Peyer's patch (tissue), 4 donors: ENCODE data around the gene ZNF608. TPM values are rescaled to one million over a fixed set of nuclear protein-coding genes. Genes with fewer than 3 reads are reported as not detected.

Experiments used
- DNase-seq, 3 donors: peaks; one replicate each; pipeline ENCODE4 v3.0.0-alpha.2; 2017 to 2019
- H3K27ac ChIP-seq, 4 donors: fragments of 200-600 bp; sonication (generic); one replicate each; pipeline ENCODE4 v1.5.1; 2016 to 2019
- H3K27me3 ChIP-seq, 2 donors: fragments of 200-600 bp; sonication (generic); one replicate each; pipeline ENCODE4 v1.5.1; 2019
- H3K36me3 ChIP-seq, 3 donors: fragments of 200-600 bp; sonication (generic); one replicate each; pipeline ENCODE4 v1.5.1; 2016 to 2019
- H3K4me1 ChIP-seq, 4 donors: fragments of 200-600 bp; sonication (generic); one replicate each; pipeline ENCODE4 v1.5.1; 2016 to 2019
- H3K4me3 ChIP-seq, 4 donors: fragments of 200-600 bp; sonication (generic); 1 replicate in 3 of 4; 2 replicates in 1 of 4; pipeline ENCODE4 v1.5.1; 2016 to 2019; ENCODE audit warnings: mild to moderate bottlenecking in 1 of 4
- H3K9me3 ChIP-seq, 4 donors: fragments of 200-600 bp; sonication (generic); one replicate each; pipeline ENCODE4 v1.5.1; 2016 to 2019; ENCODE audit warnings: mild to moderate bottlenecking in 1 of 4
- POLR2A ChIP-seq, 2 donors: fragments of 450-650 bp; IDR thresholded peaks; one replicate each; pipeline ENCODE4 v1.5.1; 2017; ENCODE audit warnings: antibody characterized with exemption in 2 of 2, mild to moderate bottlenecking in 2 of 2, moderate library complexity in 2 of 2
- total RNA-seq, 4 donors: library from RNA; depleted of rRNA; stranded (reverse); fragments of >200 nt; gene quantifications; one replicate each; pipeline ENCODE4 v1.1.0, GENCODE V29; 2016
- TF ChIP-seq, protein P1 (sequence below), 6 experiments: fragments of 450-650 bp in 4 of 6; fragments of 200-600 bp in 2 of 6; sonication (generic) in 1 of 6; IDR thresholded peaks; one replicate each; pipeline ENCODE4 v1.5.1; 2017 to 2019; ENCODE audit warnings: antibody characterized with exemption in 6 of 6, mild to moderate bottlenecking in 3 of 6, moderate library complexity in 1 of 6

Gene ZNF608
- total RNA-seq, 4 donors from 2014 or later: 19.8 to 85.8 (median 35.3) TPM

DNA sequence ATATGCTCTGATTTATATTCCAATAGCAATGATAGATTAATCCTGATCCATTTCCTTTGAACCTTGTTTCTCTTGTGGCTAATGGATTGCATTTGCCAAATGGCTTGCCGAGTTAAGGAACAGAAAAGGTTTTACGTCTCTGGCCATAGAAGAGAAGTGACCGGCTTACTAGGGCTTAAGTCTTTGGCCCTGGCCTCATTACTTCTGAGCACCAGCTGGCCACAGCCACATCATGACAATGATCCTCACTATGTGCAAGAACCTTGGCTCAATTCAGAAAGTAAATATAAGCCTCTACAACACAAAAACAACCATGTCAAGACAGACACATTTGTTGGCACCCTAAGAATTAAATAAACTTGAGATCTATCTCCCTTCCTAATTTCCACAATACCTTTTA, 46.1 kb downstream of the ZNF608 start:
- no peak for DNase-seq
- no peak overlapping the region for H3K27ac ChIP-seq
- H3K4me1 ChIP-seq: peaks cover 0 to 20% (median 2%) of the 10 kb centered on the region in 4 donors
- TF ChIP-seq POLR2A (IDR thresholded peaks at IDR 0.05): no peak
- TF ChIP-seq, protein P1, sequence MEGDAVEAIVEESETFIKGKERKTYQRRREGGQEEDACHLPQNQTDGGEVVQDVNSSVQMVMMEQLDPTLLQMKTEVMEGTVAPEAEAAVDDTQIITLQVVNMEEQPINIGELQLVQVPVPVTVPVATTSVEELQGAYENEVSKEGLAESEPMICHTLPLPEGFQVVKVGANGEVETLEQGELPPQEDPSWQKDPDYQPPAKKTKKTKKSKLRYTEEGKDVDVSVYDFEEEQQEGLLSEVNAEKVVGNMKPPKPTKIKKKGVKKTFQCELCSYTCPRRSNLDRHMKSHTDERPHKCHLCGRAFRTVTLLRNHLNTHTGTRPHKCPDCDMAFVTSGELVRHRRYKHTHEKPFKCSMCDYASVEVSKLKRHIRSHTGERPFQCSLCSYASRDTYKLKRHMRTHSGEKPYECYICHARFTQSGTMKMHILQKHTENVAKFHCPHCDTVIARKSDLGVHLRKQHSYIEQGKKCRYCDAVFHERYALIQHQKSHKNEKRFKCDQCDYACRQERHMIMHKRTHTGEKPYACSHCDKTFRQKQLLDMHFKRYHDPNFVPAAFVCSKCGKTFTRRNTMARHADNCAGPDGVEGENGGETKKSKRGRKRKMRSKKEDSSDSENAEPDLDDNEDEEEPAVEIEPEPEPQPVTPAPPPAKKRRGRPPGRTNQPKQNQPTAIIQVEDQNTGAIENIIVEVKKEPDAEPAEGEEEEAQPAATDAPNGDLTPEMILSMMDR (IDR thresholded peaks at IDR 0.05): no peak
- H3K27me3 ChIP-seq: no peaks in the 10 kb centered on the region
- H3K36me3 ChIP-seq: no peaks in the 10 kb centered on the region
- no peak overlapping the region for H3K4me3 ChIP-seq
- no peaks in the 10 kb centered on the region for H3K9me3 ChIP-seq

DNA sequence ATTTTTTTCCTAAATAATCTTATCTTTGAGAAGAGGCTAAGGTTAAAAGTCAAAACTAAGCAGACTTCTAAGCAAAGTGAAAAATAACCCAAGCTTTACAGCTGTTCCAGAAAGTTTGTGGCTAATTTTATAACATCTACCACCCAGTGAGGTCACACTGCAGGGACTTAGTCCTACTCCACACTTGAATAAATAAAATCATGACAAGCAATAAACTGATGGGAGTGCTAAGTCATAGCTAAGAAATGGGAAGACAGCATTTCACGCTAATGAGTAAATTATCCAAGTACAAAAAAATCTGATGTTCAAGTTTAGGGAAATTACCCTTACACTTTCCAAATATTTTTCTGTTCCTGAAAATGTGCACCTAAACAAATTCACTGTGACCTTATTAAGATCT, 47.7 kb downstream of the ZNF608 start:
- no peak for DNase-seq
- peak overlapping the region in 2 of 4 donors; percentile 8 to 77 for H3K27ac ChIP-seq
- H3K27me3 ChIP-seq: no peaks in the 10 kb centered on the region
- no peak for TF ChIP-seq POLR2A (IDR thresholded peaks at IDR 0.05)
- TF ChIP-seq, protein P1 (IDR thresholded peaks at IDR 0.05): no peak
- no peak overlapping the region for H3K4me3 ChIP-seq
- no peaks in the 10 kb centered on the region for H3K9me3 ChIP-seq
- peaks cover 0 to 7% (median 0%) of the 10 kb centered on the region in 4 donors for H3K4me1 ChIP-seq
- H3K36me3 ChIP-seq: no peaks in the 10 kb centered on the region

DNA sequence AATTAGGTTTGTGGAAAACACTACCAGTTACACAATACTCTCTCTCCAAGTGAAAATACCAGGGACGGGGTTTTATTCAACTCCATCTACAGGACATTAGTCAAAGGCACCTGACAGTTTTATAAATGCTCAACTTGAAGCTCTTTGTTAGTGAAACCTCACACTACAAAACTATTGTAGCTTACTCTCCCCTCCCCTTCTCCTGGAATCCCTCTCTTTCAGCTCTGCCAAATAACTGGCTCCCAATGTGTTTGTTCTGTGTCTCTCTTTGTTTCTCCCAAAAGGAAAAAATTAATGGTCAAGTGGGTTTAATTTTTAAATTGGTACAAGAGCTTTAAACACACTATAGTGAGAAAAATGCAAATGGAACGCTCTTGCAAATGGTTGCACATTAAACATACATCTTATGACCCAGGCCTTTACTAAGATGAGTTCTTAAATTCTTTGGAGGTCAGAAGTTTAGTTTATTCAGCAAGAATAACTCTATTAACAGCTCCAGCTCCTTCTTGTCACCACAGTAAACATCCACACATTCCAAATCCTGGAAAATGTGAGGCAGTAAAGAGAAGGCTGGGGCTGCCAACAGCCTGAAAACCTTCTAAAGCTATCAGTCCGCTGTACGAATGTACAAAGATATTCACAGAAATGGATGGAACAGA, 48.4 kb downstream of the ZNF608 start:
- no peak overlapping the region for H3K4me3 ChIP-seq
- H3K9me3 ChIP-seq: no peaks in the 10 kb centered on the region
- no peaks in the 10 kb centered on the region for H3K27me3 ChIP-seq
- peak overlapping the region in 3 of 4 donors; percentile 2 to 77 (median 8) for H3K27ac ChIP-seq
- no peaks in the 10 kb centered on the region for H3K36me3 ChIP-seq
- TF ChIP-seq POLR2A (IDR thresholded peaks at IDR 0.05): no peak
- TF ChIP-seq, protein P1 (IDR thresholded peaks at IDR 0.05): no peak
- DNase-seq: no peak
- H3K4me1 ChIP-seq: peaks cover 0 to 7% (median 0%) of the 10 kb centered on the region in 4 donors

DNA sequence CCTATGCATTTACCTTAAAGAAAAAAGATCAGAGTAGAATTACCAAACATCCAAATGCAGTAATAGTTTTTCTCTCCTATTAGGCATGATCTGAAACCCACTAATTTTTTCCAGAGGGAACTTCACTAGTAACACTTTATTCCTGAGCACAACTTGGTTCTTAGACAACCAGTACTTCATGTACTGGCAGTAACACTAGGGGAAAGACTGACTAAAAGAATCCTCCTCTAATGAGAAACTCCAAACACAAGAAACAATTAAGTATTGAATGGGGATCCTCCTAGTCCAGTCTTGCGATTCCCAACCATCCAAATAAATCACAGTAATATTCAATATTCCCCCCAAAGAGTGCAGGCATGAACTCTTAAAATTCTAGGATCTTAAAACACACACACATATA, 48.9 kb downstream of the ZNF608 start:
- Histone ChIP-seq H3K27me3 (no peaks in the 10 kb centered on the region), H3K9me3 (no peaks in the 10 kb centered on the region), H3K27ac (peak overlapping the region in 3 of 4 donors; percentile 2 to 77 (median 8)), H3K36me3 (no peaks in the 10 kb centered on the region), H3K4me3 (no peak overlapping the region), H3K4me1 (peaks cover 0 to 3% (median 0%) of the 10 kb centered on the region in 4 donors)
- TF ChIP-seq, protein P1 (IDR thresholded peaks at IDR 0.05): no peak
- DNase-seq: no peak

DNA sequence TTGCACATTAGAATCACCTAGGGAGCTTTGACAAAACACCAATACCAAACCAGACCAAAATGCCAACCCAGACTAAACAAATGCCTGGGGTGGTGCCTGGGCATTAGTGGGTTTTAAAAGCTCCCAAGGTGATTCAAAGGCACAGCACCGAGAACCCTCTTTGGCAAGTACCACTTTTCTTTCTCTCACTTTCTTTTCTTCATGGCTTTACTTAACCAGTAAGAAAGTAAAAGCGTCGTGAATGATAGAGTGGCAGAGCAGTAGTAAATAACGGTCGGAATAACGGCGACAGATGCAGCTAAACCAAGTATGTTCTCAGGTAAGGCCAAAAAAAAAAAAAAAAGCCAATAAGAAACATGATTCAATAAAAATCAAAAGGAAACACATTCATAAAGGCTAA, 49.5 kb downstream of the ZNF608 start:
- H3K27ac ChIP-seq: peak overlapping the region in 1 of 4 donors; percentile 77
- no peaks in the 10 kb centered on the region for H3K36me3 ChIP-seq
- TF ChIP-seq POLR2A (IDR thresholded peaks at IDR 0.05): no peak
- TF ChIP-seq, protein P1 (IDR thresholded peaks at IDR 0.05): no peak
- H3K4me1 ChIP-seq: no peaks in the 10 kb centered on the region
- H3K4me3 ChIP-seq: no peak overlapping the region
- H3K9me3 ChIP-seq: no peaks in the 10 kb centered on the region
- DNase-seq: no peak
- H3K27me3 ChIP-seq: no peaks in the 10 kb centered on the region
